HUDEP-2 (cell line): ENCODE results near the gene GNPDA1.

Experiments
- DNase-seq, 76 experiments: peaks; one replicate each; lab custom pipeline; 2025; ENCODE audit not compliant: unreplicated experiment in 76 of 76; lab: John Stamatoyannopoulos, UW

The GNPDA1 gene

DNA sequence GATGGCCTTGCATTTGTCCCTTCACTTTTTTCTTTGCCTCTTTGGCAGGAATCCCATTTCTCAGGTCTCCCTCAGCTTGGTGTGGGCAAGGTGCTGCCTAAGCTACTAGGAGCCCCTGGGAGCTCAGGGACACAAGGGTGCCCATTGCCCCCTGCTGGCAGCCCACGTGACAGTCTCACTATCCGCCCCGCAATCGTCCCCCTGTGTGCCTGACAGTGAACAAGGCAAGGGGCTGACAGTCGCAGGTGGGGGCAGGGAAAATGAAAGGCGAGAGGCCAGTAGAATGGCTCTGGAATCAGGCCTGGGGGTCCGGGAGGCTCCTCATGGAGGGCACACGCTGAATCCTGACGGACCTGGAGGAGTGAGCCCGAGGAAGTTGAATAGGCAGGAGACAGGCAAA lies 52.8 kb downstream of the GNPDA1 start:
- no peak for DNase-seq

DNA sequence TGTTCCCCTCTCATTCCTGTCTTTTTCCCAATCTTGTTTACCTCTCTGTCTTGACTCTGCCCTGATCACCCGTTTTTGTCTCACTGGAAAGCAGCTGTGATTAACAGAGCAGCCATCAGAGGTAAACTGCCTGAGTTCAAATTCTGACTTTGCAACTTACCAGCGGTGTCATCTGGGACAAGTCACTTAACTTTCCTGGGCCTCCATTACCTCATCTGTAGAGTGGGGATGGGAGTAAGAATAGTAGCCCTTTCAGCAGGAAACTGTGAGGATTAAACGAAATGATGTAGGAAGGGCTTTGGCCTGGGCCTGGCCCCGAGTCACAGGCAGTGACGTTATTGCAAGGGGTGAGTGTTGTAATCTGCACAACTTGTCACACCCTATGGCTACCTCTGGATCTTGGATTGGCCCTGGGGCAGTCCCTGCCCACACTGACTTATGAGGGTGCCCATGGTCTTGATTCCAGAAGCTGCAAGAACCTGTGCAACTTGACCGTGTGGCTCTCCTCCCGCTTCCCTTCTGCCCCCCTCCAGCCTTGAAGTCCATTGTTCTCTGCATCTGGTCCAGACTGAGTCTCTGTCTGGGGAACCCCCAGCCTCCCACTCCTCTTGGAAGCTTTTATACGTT lies 54.2 kb downstream of the GNPDA1 start:
- no peak for DNase-seq

DNA sequence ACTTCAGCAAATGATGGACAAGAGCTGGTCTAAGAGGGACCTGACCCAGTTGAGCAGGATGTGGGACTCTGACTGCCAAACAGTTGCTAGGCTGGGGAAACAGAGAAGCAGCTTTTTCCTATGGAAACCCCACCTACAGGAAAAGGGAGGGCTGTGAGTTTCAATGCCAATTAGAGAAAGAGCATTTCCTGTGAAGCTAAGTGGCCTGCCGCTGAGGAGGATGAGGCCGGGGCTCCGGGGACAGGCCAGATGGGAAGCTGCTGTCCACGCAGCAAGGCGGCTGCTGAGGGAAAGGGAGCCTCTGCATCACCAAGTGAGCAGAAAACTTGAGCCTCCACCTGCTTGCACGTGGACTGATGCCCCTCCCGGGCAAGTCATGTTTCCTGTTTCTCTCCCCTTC lies 54.7 kb downstream of the GNPDA1 start, which contains the start of gene PCDH12:
PCDH12 (minus strand) TSS at position 90 of the 400 bp plus-strand sequence. CDS start 351 bp downstream, outside the sequence.
- DNase-seq, result no peak

GRCh38 chr5:141957367-141957996 lies 55.3 kb downstream of the GNPDA1 start:
- no peak for DNase-seq

GRCh38 chr5:141954194-141954593 lies 58.6 kb downstream of the GNPDA1 start:
- DNase-seq, result no peak

DNA sequence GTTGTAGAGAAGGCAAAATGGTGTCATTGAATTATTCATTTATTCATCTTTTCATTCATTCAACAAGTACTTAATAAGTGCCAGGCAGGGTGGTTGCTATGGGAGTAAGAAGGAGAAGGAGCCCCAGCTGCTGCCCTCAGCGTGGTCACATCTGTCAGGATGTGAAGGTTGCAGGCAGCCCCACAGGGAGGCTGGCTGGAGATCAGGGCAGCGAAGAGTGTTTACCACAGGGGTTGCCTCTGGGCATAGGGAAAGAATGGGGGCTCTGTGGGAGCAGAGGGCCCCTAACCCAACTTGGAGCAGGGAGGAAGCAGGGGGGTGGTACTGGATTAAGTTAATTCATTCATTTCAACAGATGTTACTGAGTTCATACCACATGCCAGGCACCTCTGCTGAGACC lies 60.8 kb downstream of the GNPDA1 start:
- no peak for DNase-seq

GRCh38 chr5:141951332-141951781 lies 61.5 kb downstream of the GNPDA1 start:
- DNase-seq, result peak in 1 of 76 experiments; percentile 3
